Progenitor cell of endocrine pancreas (in vitro differentiated cells): ENCODE data around the gene TMEM139. TPM values are rescaled to one million over a fixed set of nuclear protein-coding genes. Genes with fewer than 3 reads are reported as not detected.

Source experiments
- DNase-seq: peaks from one replicate; pipeline ENCODE4 v3.0.0; 2021; ENCODE audit warnings: low spot score; ENCODE audit not compliant: unreplicated experiment
- H3K27ac Mint-ChIP-seq: 2 replicates; pipeline ENCODE4 v1.8.0; 2021; ENCODE audit warnings: mild to moderate bottlenecking, moderate library complexity, mixed read lengths
- H3K27me3 Mint-ChIP-seq: 2 replicates; pipeline ENCODE4 v1.8.0; 2021; ENCODE audit warnings: mixed read lengths
- H3K36me3 Mint-ChIP-seq: 2 replicates; pipeline ENCODE4 v1.8.0; 2022; ENCODE audit warnings: mixed read lengths; ENCODE audit not compliant: insufficient read depth
- H3K4me1 Mint-ChIP-seq: 2 replicates; pipeline ENCODE4 v1.8.0; 2021; ENCODE audit warnings: low read depth, mixed read lengths
- H3K4me3 Mint-ChIP-seq: 2 replicates; pipeline ENCODE4 v1.8.0; 2021; ENCODE audit warnings: low read depth, mild to moderate bottlenecking, moderate library complexity, mixed read lengths
- H3K9me3 Mint-ChIP-seq: 2 replicates; pipeline ENCODE4 v1.8.0; 2021; ENCODE audit warnings: low read depth, mixed read lengths
- total RNA-seq: library from RNA; stranded (reverse); gene quantifications from 2 replicates; pipeline ENCODE4 v1.2.1, GENCODE V29; 2021
- TF ChIP-seq, protein P1 (sequence below): fragments of 200-600 bp; sonication (generic); IDR thresholded peaks from one replicate; pipeline ENCODE4 v1.5.0; 2021; ENCODE audit warnings: antibody characterized with exemption, mild to moderate bottlenecking; ENCODE audit not compliant: unreplicated experiment

The TMEM139 gene
- total RNA-seq, 1 donor from 2014 or later: 4.7 TPM

GRCh38 chr7:143239813-143240212 lies 44.9 kb upstream of the TMEM139 start:
- DNase-seq: no peak
- H3K4me1 Mint-ChIP-seq: peaks cover 20% of the 10 kb centered on the region
- no peaks in the 10 kb centered on the region for H3K36me3 Mint-ChIP-seq
- no peak overlapping the region for H3K4me3 Mint-ChIP-seq
- TF ChIP-seq, protein P1, sequence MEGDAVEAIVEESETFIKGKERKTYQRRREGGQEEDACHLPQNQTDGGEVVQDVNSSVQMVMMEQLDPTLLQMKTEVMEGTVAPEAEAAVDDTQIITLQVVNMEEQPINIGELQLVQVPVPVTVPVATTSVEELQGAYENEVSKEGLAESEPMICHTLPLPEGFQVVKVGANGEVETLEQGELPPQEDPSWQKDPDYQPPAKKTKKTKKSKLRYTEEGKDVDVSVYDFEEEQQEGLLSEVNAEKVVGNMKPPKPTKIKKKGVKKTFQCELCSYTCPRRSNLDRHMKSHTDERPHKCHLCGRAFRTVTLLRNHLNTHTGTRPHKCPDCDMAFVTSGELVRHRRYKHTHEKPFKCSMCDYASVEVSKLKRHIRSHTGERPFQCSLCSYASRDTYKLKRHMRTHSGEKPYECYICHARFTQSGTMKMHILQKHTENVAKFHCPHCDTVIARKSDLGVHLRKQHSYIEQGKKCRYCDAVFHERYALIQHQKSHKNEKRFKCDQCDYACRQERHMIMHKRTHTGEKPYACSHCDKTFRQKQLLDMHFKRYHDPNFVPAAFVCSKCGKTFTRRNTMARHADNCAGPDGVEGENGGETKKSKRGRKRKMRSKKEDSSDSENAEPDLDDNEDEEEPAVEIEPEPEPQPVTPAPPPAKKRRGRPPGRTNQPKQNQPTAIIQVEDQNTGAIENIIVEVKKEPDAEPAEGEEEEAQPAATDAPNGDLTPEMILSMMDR: no peak
- peaks cover 15% of the 10 kb centered on the region for H3K27me3 Mint-ChIP-seq
- H3K27ac Mint-ChIP-seq: peak overlapping the region; percentile 25
- H3K9me3 Mint-ChIP-seq: peaks cover 21% of the 10 kb centered on the region

DNA sequence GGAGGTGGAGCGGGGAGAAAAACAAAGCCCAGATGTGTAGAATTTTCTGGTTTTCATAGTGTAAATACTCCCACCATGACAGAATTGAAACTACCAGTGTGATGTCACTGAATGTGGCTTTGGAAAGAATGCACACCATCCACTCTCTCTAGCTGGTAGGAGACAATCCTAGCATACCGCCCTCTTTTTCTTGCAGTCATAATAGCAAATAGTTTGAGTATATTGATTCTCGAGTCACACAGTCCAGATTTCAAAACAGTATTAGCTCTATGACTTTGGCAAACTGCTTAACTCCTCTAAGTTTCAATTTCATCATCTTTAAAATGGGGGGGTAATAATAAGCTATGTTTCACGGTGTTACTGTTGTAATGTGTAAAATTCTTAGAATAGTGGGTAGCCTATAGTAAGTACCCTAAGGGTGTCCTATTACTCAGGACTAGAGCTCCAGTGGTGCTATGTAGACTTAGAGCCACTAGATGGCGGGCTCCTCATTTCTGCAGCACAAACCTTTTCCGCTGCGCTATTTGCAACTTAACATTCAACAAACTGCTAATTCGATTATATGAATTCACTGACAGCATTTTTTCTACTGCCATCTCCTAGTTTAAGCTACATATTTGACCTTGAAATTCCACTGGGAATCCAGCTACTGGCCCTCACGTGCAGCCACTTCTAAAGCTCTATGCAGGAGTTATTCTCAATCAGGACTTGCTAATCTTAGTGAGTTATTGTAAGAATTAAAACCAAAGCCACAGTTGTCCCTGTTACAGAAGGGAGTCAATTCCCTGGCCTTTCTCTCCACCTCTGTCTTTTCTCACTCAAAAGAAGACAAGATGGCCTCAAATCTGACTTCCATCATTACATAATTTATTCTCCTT lies 44.2 kb upstream of the TMEM139 start:
- peak overlapping the region; percentile 25 for H3K27ac Mint-ChIP-seq
- H3K4me3 Mint-ChIP-seq: no peak overlapping the region

GRCh38 chr7:143242306-143242705 lies 42.5 kb upstream of the TMEM139 start:
- TF ChIP-seq, protein P1: no peak
- no peak for DNase-seq

More for the DNA sequence above, 44.2 kb upstream of the TMEM139 start:
- Mint-ChIP-seq H3K36me3 (no peaks in the 10 kb centered on the region), H3K4me1 (peaks cover 20% of the 10 kb centered on the region), H3K27me3 (peaks cover 15% of the 10 kb centered on the region), H3K9me3 (peaks cover 18% of the 10 kb centered on the region)
- TF ChIP-seq, protein P1: peak; percentile 91
- peak; percentile 37 for DNase-seq

GRCh38 chr7:143243111-143243510 lies 41.6 kb upstream of the TMEM139 start:
- peak overlapping the region; percentile 77 for H3K27ac Mint-ChIP-seq
- H3K4me1 Mint-ChIP-seq: peaks cover 20% of the 10 kb centered on the region
- no peaks in the 10 kb centered on the region for H3K9me3 Mint-ChIP-seq
- peaks cover 11% of the 10 kb centered on the region for H3K27me3 Mint-ChIP-seq
- no peak for DNase-seq
- peak overlapping the region; percentile 41 for H3K4me3 Mint-ChIP-seq
- H3K36me3 Mint-ChIP-seq: no peaks in the 10 kb centered on the region
- TF ChIP-seq, protein P1: no peak

More at GRCh38 chr7:143242306-143242705, 42.5 kb upstream of the TMEM139 start:
- H3K9me3 Mint-ChIP-seq: peaks cover under 1% of the 10 kb centered on the region
- H3K4me1 Mint-ChIP-seq: peaks cover 20% of the 10 kb centered on the region
- H3K4me3 Mint-ChIP-seq: no peak overlapping the region
- H3K36me3 Mint-ChIP-seq: no peaks in the 10 kb centered on the region
- peaks cover 11% of the 10 kb centered on the region for H3K27me3 Mint-ChIP-seq
- no peak overlapping the region for H3K27ac Mint-ChIP-seq

DNA sequence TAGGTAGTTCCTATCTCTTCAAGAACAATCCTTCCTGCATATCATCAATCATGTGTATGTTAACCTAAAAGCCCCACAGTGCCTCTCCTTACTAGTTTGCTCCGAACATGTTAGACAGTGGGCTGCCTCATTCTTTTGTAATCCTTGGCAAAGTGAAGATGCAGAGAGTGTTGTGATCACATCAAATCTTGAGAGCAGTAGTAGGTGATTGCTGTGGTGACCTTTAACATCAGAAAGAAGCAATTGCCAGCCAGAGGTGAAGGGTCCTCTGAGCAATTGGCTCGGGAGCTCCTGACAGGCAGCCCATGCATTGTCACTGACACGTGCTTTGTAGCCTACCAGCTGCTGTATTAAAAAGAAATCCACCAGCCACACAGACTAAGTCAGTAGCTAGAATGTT lies 41.1 kb upstream of the TMEM139 start:
- Mint-ChIP-seq H3K9me3 (no peaks in the 10 kb centered on the region), H3K4me3 (no peak overlapping the region), H3K27me3 (peaks cover 11% of the 10 kb centered on the region), H3K4me1 (peaks cover 20% of the 10 kb centered on the region), H3K36me3 (no peaks in the 10 kb centered on the region), H3K27ac (no peak overlapping the region)
- DNase-seq: no peak
- TF ChIP-seq, protein P1: no peak
